Measurements from ENCODE around the gene OR11A1.

Gene OR11A1

DNA sequence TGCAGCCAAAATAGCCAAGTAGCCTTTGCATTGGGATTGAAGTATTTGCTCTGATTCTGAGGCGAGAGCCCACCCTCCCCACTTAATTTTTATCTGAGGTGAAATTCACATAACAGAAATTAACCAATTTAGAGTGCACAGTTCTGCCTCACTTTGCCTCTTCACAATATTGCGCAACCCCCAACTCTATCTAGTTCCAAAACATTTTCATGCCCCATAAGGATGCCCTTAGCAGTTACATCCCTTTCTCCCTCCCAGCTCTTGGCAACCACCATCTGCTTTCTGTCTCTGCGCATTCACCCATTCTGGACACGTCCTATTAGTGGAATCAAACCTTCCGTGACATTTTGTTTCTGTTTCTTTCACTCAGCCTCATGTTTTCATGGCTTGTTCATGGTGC is 21.9 kb upstream of the OR11A1 start:
- TF ChIP-seq, protein P1, sequence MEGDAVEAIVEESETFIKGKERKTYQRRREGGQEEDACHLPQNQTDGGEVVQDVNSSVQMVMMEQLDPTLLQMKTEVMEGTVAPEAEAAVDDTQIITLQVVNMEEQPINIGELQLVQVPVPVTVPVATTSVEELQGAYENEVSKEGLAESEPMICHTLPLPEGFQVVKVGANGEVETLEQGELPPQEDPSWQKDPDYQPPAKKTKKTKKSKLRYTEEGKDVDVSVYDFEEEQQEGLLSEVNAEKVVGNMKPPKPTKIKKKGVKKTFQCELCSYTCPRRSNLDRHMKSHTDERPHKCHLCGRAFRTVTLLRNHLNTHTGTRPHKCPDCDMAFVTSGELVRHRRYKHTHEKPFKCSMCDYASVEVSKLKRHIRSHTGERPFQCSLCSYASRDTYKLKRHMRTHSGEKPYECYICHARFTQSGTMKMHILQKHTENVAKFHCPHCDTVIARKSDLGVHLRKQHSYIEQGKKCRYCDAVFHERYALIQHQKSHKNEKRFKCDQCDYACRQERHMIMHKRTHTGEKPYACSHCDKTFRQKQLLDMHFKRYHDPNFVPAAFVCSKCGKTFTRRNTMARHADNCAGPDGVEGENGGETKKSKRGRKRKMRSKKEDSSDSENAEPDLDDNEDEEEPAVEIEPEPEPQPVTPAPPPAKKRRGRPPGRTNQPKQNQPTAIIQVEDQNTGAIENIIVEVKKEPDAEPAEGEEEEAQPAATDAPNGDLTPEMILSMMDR (IDR thresholded peaks at IDR 0.05) = no peak

DNA sequence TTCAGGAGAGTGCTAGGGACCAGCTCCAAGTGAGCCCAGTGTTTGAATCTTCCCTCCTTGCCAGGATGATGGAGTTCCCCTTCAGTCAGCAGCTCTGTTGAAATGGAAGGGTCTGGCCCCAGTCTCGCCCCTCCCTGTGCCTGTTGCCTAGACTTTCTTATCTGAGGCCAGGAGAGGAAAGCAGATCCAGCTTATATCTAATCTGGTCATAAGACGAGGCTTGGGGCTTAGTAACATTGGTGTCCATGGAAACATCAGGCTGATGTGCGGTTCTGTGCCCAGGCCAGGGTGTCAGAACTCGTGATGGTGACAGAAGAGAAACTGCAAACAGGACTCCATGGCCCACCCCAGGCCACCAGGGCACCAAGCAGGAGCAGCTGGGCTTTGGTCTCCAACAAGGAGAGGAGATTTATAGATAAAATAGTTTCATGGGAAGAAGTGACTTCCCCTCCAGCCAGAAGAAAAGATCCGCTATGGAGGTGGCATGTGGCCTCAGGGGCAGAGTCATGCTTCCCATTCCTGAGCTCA is 21.1 kb upstream of the OR11A1 start:
- TF ChIP-seq, protein P1 (IDR thresholded peaks at IDR 0.05) = no peak

DNA sequence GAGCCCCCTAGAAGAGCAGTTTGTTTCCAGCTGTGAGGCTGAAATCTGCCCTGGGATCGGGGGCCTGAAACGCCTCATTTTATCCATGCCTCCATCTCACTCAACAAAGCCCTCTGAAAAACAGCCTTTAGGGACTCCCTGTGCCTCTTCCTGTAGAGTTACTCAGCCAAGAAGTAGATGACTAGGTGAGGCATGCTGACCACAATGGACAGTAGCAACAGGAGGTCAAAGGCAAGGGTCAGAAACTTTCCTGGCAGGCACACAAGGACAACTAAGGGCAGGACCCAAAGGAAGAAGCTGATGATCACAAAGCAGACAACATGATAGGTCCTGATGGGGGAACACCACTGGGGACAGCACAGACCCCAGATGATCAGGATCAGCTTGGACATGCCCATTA is 18.1 kb upstream of the OR11A1 start:
- TF ChIP-seq, protein P1 (IDR thresholded peaks at IDR 0.05) = no peak

DNA sequence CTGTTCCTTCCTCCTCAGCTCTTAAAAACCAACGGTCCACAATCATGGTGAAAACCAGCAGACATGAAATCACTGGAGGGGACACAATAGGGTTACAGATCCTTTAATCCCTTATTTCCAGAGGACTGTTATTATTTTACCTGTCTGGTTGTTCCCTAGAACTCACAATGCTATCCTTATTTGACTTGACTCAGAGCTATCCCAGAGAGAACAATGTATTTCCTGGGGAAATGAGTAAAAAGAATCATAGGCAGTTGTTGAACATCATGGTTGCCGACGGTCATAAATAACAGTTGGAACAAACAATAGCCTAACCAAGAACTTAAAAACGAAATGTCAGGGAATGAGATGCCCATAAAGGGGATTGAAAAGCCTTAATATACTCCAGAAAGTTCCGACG is 9.4 kb upstream of the OR11A1 start:
- TF ChIP-seq, protein P1 (IDR thresholded peaks at IDR 0.05) = no peak

DNA sequence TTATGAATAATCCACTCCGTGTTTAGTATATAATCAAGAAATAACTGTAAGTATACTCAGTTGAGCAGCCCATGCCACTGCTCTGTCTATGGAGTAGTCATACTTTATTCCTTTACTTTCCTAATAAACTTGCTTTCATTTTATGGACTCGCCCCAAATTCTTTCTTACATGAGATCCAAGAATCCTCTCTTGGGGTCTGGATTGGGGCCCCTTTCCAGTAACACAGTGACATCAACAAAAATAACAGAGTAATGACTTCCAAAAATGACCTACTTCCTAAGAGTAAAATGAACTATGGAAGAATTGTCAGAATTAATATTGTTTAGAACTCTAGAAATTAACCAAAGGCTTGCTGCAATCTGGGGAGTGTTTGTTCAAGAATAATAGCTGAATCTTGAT is 8.9 kb upstream of the OR11A1 start:
- TF ChIP-seq, protein P1 (IDR thresholded peaks at IDR 0.05) = no peak

DNA sequence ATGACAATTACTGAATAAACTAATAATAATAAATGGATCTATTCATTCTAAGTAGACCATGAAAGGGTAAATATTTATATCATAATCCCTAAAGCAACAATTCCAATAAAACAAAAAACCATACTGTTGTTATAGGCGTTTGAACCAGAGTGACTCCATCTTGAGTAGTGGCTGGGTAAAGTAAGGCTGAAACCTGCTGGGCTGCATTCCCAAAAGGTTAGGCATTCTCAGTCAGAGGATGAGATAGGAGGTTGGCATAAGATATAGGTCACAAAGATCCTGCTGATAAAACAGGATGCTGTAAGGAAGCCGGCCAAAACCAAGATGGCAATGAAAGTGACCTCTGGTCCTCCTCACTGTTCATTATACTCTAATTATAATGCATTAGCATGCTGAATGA is 8.4 kb upstream of the OR11A1 start:
- TF ChIP-seq, protein P1 (IDR thresholded peaks at IDR 0.05) = no peak

DNA sequence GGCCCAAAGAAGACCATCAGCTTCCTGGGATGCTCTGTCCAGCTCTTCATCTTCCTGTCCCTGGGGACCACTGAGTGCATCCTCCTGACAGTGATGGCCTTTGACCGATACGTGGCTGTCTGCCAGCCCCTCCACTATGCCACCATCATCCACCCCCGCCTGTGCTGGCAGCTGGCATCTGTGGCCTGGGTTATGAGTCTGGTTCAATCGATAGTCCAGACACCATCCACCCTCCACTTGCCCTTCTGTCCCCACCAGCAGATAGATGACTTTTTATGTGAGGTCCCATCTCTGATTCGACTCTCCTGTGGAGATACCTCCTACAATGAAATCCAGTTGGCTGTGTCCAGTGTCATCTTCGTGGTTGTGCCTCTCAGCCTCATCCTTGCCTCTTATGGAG is 5.2 kb upstream of the OR11A1 start:
- TF ChIP-seq, protein P1 (IDR thresholded peaks at IDR 0.05) = no peak
